Endothelial cell of umbilical vein (primary cell): ENCODE measurements around the gene C16orf78. TPM values are rescaled to one million over a fixed set of nuclear protein-coding genes. Genes with fewer than 3 reads are reported as not detected.

Experiments
- BruUV-seq: library from RNA; stranded (reverse); fragments of 400-500 nt; replicated peaks from 2 replicates; lab custom pipeline; 2021; lab: Mats Ljungman, UMichigan
- CTCF ChIA-PET: fragments of 300-600, 350-600 bp; sonication (Branson Sonifier 250); formaldehyde crosslinking; loops from one replicate; lab custom pipeline; 2021; ENCODE audit warnings: antibody characterized with exemption, inconsistent platforms; lab: Charles Lee
- POLR2A ChIA-PET: fragments of 300-600, 350-600 bp; sonication (Branson Sonifier 250); formaldehyde crosslinking; loops from one replicate; lab custom pipeline; 2021; ENCODE audit warnings: antibody characterized with exemption, inconsistent platforms; lab: Charles Lee
- DNase-seq: peaks from one replicate; pipeline ENCODE4 v3.0.0-alpha.2; 2011; ENCODE audit warnings: low read depth, low spot score
- FAIRE-seq: peaks from 2 replicates; lab custom pipeline; 2011; peaks lifted over from hg19 to GRCh38; lab: Jason Lieb, UNC
- H2AFZ ChIP-seq: 2 replicates; pipeline ENCODE4 v1.6.0; 2012; ENCODE audit warnings: low read depth, low read length, control low read depth, inconsistent platforms
- H3K27ac ChIP-seq: 2 replicates; pipeline ENCODE4 v1.5.1; 2011; ENCODE audit warnings: low read depth, mild to moderate bottlenecking, control low read depth, low read length, moderate library complexity; ENCODE audit not compliant: insufficient read depth
- H3K27me3 ChIP-seq, 2 experiments: 2 replicates each; pipeline versions ENCODE4 v1.6.0 to v1.6.1; 2011; ENCODE audit warnings: low read length in 2 of 2, mixed read lengths in 1 of 2; ENCODE audit not compliant: control insufficient read depth in 2 of 2, insufficient read depth in 2 of 2
- H3K36me3 ChIP-seq, 2 experiments: 2 replicates in 1 of 2; 3 replicates in 1 of 2; pipeline ENCODE4 v1.5.1; 2011; ENCODE audit warnings: low read length in 2 of 2, mild to moderate bottlenecking in 1 of 2, moderate library complexity in 1 of 2; ENCODE audit not compliant: control insufficient read depth in 2 of 2, insufficient read depth in 2 of 2; ENCODE audit errors: extremely low read depth in 1 of 2
- H3K4me1 ChIP-seq: 3 replicates; pipeline ENCODE4 v1.5.1; 2011; ENCODE audit warnings: mild to moderate bottlenecking, low read length; ENCODE audit not compliant: control insufficient read depth, insufficient read depth; ENCODE audit errors: extremely low read depth
- H3K4me2 ChIP-seq: 2 replicates; pipeline ENCODE4 v1.6.1; 2011; ENCODE audit warnings: low read length, control low read depth, mixed read lengths; ENCODE audit not compliant: insufficient read depth
- H3K4me3 ChIP-seq, 3 experiments: fragments of 200-600 bp in 1 of 3; sonication (generic), shearing (Covaris generic) in 1 of 3; replicated peaks in 1 of 3; 2 replicates each; pipeline ENCODE4 v1.5.1; 2011 to 2016; ENCODE audit warnings: control low read depth in 3 of 3, low read length in 3 of 3, mild to moderate bottlenecking in 2 of 3, inconsistent platforms in 1 of 3, low read depth in 1 of 3, moderate library complexity in 1 of 3; ENCODE audit not compliant: insufficient read depth in 1 of 3
- H3K79me2 ChIP-seq: 2 replicates; pipeline ENCODE4 v1.6.0; 2012; ENCODE audit warnings: low read length, inconsistent platforms; ENCODE audit not compliant: control insufficient read depth, insufficient read depth
- H3K9ac ChIP-seq: replicated peaks from 2 replicates; pipeline ENCODE3; 2011; ENCODE audit warnings: low read length, control low read depth; ENCODE audit not compliant: insufficient read depth; ENCODE audit errors: extremely low read depth
- H3K9me1 ChIP-seq: replicated peaks from 3 replicates; pipeline ENCODE4 v1.6.0; 2011; ENCODE audit warnings: mild to moderate bottlenecking, low read length; ENCODE audit not compliant: control insufficient read depth, insufficient read depth; ENCODE audit errors: extremely low read depth
- H3K9me3 ChIP-seq: replicated peaks from 2 replicates; pipeline ENCODE4 v1.5.1; 2012; ENCODE audit warnings: low read length, inconsistent platforms; ENCODE audit not compliant: control insufficient read depth, insufficient read depth
- H4K20me1 ChIP-seq: replicated peaks from 2 replicates; pipeline ENCODE3; 2011; ENCODE audit warnings: mild to moderate bottlenecking, low read length; ENCODE audit not compliant: control insufficient read depth, insufficient read depth; ENCODE audit errors: extremely low read depth
- EZH2 ChIP-seq: IDR thresholded peaks from 2 replicates; pipeline ENCODE4 v1.6.1; 2012; ENCODE audit warnings: borderline replicate concordance, low read depth, mild to moderate bottlenecking, moderate library complexity, low read length, inconsistent platforms; ENCODE audit not compliant: severe bottlenecking
- FOS ChIP-seq: IDR thresholded peaks from 2 replicates; pipeline ENCODE4 v1.6.1; 2011; ENCODE audit warnings: mild to moderate bottlenecking, low read length, moderate library complexity, borderline replicate concordance; ENCODE audit not compliant: insufficient read depth
- MYC ChIP-seq: IDR thresholded peaks from one replicate; pipeline ENCODE4 v1.6.1; 2011; ENCODE audit warnings: mild to moderate bottlenecking, low read depth, low read length
- POLR2A ChIP-seq: IDR thresholded peaks from 2 replicates; pipeline ENCODE4 v1.6.1; 2012; ENCODE audit warnings: low read depth, mild to moderate bottlenecking, control low read depth, low read length
- dilution Hi-C: fragments of 300-500 bp; cut with MboI; formaldehyde crosslinking; loops from one replicate; pipeline ENCODE4 v1.15.0; 2019; ENCODE audit warnings: low sequenced_read_pairs; ENCODE audit not compliant: extremely low pct_ligation_motif_present
- intact Hi-C: fragments of 100-400 bp; cut with micrococcal nuclease; formaldehyde crosslinking; loops from one replicate; pipeline ENCODE4 v1.10.0; 2022
- polyA plus RNA-seq, 4 experiments: library from polyadenylated mRNA; depleted of rRNA in 3 of 4; stranded (reverse) in 3 of 4; unstranded in 1 of 4; fragments of >200 nt; gene quantifications; 2 replicates each; pipeline versions ENCODE4 v1.2.1 to v1.2.3, GENCODE V29; 2011 to 2012; ENCODE audit warnings: missing spikeins in 1 of 4
- total RNA-seq: library from RNA; stranded (reverse); gene quantifications from 2 replicates; pipeline ENCODE4 v1.2.3, GENCODE V29; 2021
- TF ChIP-seq, protein P1 (sequence below), 2 donors: IDR thresholded peaks; 1 replicate in 1 of 2; 2 replicates in 1 of 2; pipeline ENCODE4 v1.5.1; 2011; ENCODE audit warnings: low read length in 2 of 2, mild to moderate bottlenecking in 2 of 2, moderate library complexity in 2 of 2, control low read depth in 1 of 2, inconsistent platforms in 1 of 2, low read depth in 1 of 2; ENCODE audit not compliant: insufficient read depth in 1 of 2; ENCODE audit errors: extremely low read depth in 1 of 2
- TF ChIP-seq, protein P2 (sequence below): IDR thresholded peaks from 2 replicates; pipeline ENCODE4 v1.6.1; 2011; ENCODE audit not compliant: insufficient read depth, insufficient read length

C16orf78 gene
- total and polyA plus RNA-seq, 2 donors (not counting 3 experiments of a cell fraction or from before 2014, with no cell fraction given) = not detected

DNA sequence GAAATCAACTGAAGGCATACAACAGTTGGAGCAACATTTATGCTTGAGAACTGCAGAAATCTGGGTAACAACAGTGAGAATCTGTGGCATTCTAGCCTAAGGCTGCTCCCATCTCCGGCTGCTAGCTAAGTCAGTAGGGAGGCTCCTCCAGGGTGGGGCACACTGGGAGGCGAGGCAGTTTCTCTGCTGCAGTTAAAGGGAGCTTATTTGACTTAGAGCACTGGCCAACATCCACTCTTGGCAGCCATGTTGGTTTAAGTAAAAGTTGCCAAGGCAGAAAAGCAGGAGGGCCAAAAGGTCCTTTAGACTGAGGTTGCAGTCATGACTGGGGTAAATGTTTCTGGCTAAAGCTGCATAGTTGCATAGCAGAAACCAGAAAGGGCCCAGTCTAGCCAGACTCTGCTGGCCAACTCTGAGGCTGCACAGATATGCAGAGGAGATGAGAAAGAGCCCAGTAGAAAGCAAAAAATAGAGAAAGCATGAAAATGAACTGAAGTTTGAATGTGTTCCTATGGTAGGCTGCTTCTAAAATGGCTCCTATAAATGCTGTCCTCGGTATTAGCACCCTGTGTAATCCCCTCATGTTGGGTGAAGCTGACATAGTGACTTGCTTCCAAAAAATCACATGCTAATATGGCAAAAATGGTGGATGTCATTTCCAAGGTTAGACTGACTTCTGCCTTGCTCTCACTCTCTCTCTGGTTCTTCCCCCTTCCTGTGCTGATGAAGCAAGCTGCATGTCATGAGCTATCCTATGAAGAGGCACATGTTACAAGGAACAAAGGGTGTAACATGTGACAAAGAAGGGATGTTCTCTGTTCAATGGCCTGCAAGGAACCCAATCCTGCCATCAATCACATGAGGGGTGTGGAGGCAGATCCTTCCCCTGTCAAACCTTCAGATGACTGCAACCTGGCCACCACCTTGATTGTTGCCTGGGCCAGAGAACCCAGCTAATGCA lies 3.7 kb upstream of the C16orf78 start:
- dilution Hi-C loops = no loop called here
- no TSS peak for BruUV-seq
- intact Hi-C loops = no loop called here

More for the DNA sequence above, 3.7 kb upstream of the C16orf78 start:
- Histone ChIP-seq H3K36me3 (no peaks in the 10 kb centered on the region), H3K9ac (no peak overlapping the region), H3K9me3 (no peaks in the 10 kb centered on the region), H3K4me3 (no peak overlapping the region), H3K4me1 (no peaks in the 10 kb centered on the region), H3K27me3 (no peaks in the 10 kb centered on the region), H4K20me1 (no peaks in the 10 kb centered on the region), H3K27ac (no peak overlapping the region), H3K4me2 (no peak overlapping the region), H3K79me2 (no peaks in the 10 kb centered on the region), H2AFZ (no peak overlapping the region), H3K9me1 (no peaks in the 10 kb centered on the region)
- FAIRE-seq (no peak), DNase-seq (no peak)
- POLR2A ChIA-PET = no interaction called here
- no peak for TF ChIP-seq EZH2
- no peak for TF ChIP-seq POLR2A
- TF ChIP-seq, protein P1, sequence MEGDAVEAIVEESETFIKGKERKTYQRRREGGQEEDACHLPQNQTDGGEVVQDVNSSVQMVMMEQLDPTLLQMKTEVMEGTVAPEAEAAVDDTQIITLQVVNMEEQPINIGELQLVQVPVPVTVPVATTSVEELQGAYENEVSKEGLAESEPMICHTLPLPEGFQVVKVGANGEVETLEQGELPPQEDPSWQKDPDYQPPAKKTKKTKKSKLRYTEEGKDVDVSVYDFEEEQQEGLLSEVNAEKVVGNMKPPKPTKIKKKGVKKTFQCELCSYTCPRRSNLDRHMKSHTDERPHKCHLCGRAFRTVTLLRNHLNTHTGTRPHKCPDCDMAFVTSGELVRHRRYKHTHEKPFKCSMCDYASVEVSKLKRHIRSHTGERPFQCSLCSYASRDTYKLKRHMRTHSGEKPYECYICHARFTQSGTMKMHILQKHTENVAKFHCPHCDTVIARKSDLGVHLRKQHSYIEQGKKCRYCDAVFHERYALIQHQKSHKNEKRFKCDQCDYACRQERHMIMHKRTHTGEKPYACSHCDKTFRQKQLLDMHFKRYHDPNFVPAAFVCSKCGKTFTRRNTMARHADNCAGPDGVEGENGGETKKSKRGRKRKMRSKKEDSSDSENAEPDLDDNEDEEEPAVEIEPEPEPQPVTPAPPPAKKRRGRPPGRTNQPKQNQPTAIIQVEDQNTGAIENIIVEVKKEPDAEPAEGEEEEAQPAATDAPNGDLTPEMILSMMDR (IDR thresholded peaks at IDR 0.05; ENCODE audit: extremely low read depth in 1 of 2, insufficient read depth in 1 of 2, low read depth in 1 of 2, low read length in 2 of 2) = no peak
- no peak for TF ChIP-seq MYC
- TF ChIP-seq, protein P2, sequence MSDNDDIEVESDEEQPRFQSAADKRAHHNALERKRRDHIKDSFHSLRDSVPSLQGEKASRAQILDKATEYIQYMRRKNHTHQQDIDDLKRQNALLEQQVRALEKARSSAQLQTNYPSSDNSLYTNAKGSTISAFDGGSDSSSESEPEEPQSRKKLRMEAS = no peak
- TF ChIP-seq FOS = no peak
- CTCF ChIA-PET = no interaction called here
